Neutrophil (primary cell): ENCODE data around the gene STX3.
A peak's percentile ranks its signal among the peaks of the same experiment; 100 is the strongest.

Experiments used
- H3K27ac ChIP-seq: fragments of 200-600 bp; sonication (generic); 2 replicates; pipeline ENCODE4 v1.5.1; 2016; ENCODE audit warnings: mild to moderate bottlenecking, moderate library complexity
- H3K27me3 ChIP-seq: fragments of 200-600 bp; sonication (generic); 2 replicates; pipeline ENCODE4 v1.6.0; 2016; ENCODE audit warnings: mild to moderate bottlenecking
- H3K36me3 ChIP-seq: fragments of 200-600 bp; sonication (generic); 2 replicates; pipeline ENCODE4 v1.5.1; 2017
- H3K4me1 ChIP-seq, 2 experiments: fragments of 200-600 bp in 1 of 2; sonication (generic) in 1 of 2; 1 replicate in 1 of 2; 2 replicates in 1 of 2; pipeline versions ENCODE4 v1.5.1 to v1.6.1; 2013 to 2016; ENCODE audit warnings: low read depth in 1 of 2, low read length in 1 of 2, mild to moderate bottlenecking in 1 of 2, moderate library complexity in 1 of 2; ENCODE audit not compliant: control insufficient read depth in 1 of 2, insufficient read depth in 1 of 2
- H3K4me3 ChIP-seq, 2 experiments: fragments of 200-600 bp in 1 of 2; sonication (generic) in 1 of 2; 1 replicate in 1 of 2; 2 replicates in 1 of 2; pipeline ENCODE4 v1.5.1; 2013 to 2016; ENCODE audit warnings: low read depth in 1 of 2, low read length in 1 of 2, mild to moderate bottlenecking in 1 of 2, moderate library complexity in 1 of 2
- H3K9me3 ChIP-seq: fragments of 200-600 bp; sonication (generic); 2 replicates; pipeline ENCODE4 v1.5.1; 2016
- TF ChIP-seq, protein P1 (sequence below): fragments of 200-600 bp; sonication (generic); IDR thresholded peaks from 2 replicates; pipeline ENCODE4 v1.5.1; 2016; ENCODE audit warnings: antibody characterized with exemption

STX3 gene

DNA sequence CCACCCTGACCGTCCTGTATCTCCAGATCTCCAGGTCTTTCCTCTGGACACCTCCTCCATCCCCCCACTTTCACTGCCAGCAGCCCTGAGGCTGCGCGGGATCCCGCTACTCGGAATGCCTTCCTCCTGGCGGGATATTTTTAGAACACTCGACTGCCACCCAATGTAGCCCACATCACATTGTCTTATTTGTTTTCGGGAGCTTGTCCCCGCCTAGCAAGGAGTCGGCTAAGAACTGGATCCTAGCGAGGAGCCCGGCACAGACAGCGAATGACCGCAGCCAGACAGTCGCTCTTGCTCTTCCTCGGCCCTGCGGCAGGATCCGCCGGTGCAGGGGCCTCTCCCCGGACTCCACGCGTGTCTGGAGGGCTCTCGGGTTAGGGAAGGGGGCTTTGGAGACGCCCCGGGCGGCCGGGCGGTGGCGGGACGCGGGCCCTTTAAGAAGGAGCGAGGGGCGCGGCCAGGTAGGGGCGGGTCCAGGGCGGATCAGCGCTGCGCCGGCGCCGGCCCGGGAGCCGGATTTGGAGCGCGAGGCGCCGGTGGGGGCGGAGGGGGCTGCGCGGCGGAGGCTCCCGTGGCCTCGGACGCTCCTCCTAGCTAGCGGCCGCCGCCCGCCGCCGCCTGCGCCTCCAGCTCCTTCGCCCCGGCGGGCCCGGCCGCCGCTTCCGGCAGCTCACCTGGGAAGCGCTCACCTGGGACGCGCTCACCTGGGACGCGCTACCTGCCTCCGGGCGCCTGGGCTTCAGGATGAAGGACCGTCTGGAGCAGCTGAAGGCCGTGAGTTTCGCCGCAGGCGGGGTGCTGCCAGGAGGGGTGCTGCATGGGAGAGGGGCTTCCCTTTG, at the start of gene STX3:
Gene STX3, plus strand, starts transcription at position 518 of the 842 bp plus-strand sequence. Its CDS starts 230 bp downstream, at position 748.
- TF ChIP-seq, protein P1, sequence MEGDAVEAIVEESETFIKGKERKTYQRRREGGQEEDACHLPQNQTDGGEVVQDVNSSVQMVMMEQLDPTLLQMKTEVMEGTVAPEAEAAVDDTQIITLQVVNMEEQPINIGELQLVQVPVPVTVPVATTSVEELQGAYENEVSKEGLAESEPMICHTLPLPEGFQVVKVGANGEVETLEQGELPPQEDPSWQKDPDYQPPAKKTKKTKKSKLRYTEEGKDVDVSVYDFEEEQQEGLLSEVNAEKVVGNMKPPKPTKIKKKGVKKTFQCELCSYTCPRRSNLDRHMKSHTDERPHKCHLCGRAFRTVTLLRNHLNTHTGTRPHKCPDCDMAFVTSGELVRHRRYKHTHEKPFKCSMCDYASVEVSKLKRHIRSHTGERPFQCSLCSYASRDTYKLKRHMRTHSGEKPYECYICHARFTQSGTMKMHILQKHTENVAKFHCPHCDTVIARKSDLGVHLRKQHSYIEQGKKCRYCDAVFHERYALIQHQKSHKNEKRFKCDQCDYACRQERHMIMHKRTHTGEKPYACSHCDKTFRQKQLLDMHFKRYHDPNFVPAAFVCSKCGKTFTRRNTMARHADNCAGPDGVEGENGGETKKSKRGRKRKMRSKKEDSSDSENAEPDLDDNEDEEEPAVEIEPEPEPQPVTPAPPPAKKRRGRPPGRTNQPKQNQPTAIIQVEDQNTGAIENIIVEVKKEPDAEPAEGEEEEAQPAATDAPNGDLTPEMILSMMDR, result no peak
- H3K9me3 ChIP-seq, result no peaks in the 10 kb centered on the region
- peak within 1 kb of the TSS; percentile 87 to 90 for H3K4me3 ChIP-seq
- H3K27me3 ChIP-seq, result no peaks in the 10 kb centered on the region
- H3K4me1 ChIP-seq, result peaks cover 67 to 73% of the 10 kb centered on the region in 2 experiments
- peak within 1 kb of the TSS; percentile 99 for H3K27ac ChIP-seq
- H3K36me3 ChIP-seq, result peaks cover 8% of the 10 kb centered on the region

DNA sequence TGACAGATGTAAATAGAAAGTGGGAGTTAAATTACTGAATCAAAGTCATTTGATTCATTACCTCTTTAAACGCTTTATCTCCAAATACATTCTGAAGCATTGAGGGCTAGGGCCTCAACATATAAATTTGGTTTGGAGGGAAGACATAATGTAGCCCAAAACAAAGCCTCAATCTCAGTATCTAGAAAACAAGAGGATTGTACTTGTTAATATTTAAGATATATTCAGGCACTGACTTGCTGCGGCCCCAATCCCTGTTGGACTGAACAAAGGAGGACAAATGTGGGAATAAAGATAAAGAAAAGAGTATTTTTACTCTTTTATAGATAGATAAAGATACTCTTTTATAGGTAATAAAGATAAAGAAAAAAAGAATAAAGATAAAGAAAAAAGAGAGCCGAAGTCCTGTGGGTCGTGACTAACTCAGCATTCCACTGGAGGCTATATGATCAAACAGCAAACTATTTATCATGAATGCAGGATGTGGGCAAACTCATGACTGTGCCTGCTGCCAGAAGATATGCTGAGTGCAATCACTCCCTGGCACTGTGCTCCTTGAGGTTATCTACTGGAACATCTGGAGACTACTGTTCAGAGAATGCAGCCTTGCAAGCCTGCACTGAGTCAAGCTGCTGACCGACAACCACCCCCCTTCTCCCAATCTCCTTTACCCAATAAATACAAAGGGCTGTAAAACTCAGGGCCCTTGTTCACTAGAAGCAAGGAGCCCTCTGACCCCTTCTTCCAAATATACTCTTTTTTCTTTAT, 48.5 kb upstream of the STX3 start:
- H3K27ac ChIP-seq, result no peak overlapping the region
- TF ChIP-seq, protein P1, result no peak
- no peaks in the 10 kb centered on the region for H3K27me3 ChIP-seq
- H3K9me3 ChIP-seq, result no peaks in the 10 kb centered on the region
- H3K36me3 ChIP-seq, result no peaks in the 10 kb centered on the region
- no peak overlapping the region for H3K4me3 ChIP-seq
- H3K4me1 ChIP-seq, result no peaks in the 10 kb centered on the region

DNA sequence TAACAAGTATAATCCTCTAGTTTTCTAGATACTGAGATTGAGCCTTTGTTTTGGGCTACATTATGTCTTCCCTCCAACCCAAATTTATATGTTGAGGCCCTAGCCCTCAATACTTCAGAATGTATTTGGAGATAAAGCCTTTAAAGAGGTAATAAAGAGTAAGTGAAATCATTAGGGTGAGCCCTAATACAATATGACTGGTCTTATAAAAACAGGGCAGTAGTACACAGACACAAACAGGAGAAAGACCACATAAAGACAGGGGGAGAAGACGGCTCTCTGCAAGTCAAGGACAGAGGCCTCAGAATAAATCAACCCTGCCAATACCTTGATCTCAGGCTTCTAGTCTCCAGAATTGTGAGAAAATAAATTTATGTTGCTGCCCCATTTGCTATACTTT, 47.8 kb upstream of the STX3 start:
- TF ChIP-seq, protein P1, result no peak
- Histone ChIP-seq H3K36me3 (no peaks in the 10 kb centered on the region), H3K4me1 (no peaks in the 10 kb centered on the region), H3K27me3 (no peaks in the 10 kb centered on the region), H3K27ac (no peak overlapping the region), H3K4me3 (no peak overlapping the region), H3K9me3 (no peaks in the 10 kb centered on the region)

DNA sequence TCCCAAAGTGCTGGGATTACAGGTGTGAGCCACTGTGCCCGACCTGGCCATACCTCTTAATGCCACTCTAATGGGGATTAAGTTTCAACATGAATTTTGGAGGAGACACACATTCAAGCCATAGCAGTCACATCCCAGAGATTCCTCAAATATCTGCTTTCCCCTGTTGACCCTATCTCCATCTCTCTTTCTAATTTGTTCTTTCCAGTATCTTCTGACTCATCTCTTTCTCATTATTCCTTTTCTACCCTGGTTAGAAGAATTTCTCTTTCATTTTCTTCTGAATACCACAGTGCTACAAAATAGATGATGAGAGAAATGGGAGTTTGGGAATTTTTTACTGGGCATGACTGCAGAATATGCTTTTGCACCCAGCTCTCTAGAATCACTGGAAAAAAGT, 46.6 kb upstream of the STX3 start:
- Histone ChIP-seq H3K4me3 (no peak overlapping the region), H3K4me1 (no peaks in the 10 kb centered on the region), H3K9me3 (no peaks in the 10 kb centered on the region), H3K27ac (no peak overlapping the region), H3K36me3 (no peaks in the 10 kb centered on the region), H3K27me3 (no peaks in the 10 kb centered on the region)
- TF ChIP-seq, protein P1, result no peak

DNA sequence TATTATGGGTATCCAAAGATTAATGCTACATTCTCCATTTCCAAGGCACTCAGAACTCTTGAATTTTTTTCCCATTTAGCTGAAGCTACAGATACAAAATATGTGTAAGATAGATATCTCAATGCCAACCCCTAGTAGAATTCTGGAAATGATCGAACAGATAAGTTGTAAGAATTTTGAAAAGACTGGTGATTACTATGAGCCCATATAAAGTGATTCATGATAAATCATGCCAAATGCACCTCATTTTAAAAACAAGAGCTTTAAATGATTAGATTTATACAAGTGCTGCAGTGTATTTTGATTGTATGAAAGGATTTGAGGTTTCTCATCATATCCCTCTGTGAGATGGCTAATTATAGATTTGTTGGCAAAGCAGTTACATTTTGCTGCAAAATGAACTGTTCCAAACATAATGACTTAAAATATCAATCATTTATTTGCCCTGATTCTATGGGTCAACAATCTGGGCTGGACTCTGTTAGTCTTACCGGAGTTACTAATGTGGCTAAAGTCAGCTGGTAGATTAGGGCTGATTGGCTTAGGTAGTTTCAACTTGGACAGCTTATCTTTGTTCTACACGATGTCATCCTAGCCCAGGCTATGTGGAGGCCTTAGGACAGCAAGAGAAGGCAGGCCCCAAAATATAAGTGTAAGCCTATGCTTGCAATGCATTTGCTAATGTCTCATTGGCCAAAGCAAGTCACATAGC, 44.9 kb upstream of the STX3 start:
- H3K9me3 ChIP-seq, result no peaks in the 10 kb centered on the region
- TF ChIP-seq, protein P1, result no peak
- no peaks in the 10 kb centered on the region for H3K4me1 ChIP-seq
- H3K36me3 ChIP-seq, result no peaks in the 10 kb centered on the region
- no peak overlapping the region for H3K27ac ChIP-seq
- no peaks in the 10 kb centered on the region for H3K27me3 ChIP-seq
- H3K4me3 ChIP-seq, result no peak overlapping the region
